ENCODE data around the gene FDXR.
"Not testable (repeated sequence)": the region's sequence is repeated elsewhere in the genome, so short reads cannot be mapped to it uniquely, and the experiment has no call there.

The FDXR gene, protein sequence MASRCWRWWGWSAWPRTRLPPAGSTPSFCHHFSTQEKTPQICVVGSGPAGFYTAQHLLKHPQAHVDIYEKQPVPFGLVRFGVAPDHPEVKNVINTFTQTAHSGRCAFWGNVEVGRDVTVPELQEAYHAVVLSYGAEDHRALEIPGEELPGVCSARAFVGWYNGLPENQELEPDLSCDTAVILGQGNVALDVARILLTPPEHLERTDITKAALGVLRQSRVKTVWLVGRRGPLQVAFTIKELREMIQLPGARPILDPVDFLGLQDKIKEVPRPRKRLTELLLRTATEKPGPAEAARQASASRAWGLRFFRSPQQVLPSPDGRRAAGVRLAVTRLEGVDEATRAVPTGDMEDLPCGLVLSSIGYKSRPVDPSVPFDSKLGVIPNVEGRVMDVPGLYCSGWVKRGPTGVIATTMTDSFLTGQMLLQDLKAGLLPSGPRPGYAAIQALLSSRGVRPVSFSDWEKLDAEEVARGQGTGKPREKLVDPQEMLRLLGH

DNA sequence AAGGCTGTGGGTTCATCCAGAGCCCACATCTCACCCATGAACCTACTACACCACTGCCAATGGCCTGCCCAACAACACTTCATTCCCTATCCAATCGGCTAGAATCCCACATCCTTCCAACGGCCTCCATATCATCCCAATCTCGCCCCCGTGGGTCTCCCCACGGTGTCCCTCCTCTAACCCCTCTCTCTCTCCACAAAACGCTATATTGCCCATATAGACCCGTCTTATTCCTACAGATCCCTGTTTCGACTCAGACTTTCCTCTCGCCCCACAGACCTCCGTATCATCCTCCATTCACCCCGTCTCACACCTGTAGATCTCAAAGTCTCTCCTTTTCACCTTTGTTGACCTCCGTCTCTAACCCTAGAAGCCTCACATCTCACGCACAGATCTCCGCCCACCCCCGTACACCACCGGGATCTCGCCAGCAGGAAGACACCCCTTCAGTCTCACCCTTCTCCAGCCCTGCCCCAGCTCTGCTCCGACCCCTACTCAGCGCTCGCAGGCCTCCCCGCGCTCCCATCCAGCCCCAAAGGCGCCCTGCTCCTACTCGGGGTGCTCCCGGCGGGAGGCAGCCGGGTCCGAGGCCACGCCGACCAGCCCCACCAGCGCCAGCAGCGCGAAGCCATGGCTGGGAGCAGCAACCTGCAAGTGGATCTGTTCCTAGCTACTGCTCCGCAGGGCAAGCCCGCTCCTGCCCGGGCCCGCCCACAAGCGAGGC is at the start of gene FDXR:
Gene FDXR (minus strand): TSS at position 682 of the 724 bp plus-strand sequence. CDS start 50 bp downstream, at position 632.
- no peak for DNase-seq

DNA sequence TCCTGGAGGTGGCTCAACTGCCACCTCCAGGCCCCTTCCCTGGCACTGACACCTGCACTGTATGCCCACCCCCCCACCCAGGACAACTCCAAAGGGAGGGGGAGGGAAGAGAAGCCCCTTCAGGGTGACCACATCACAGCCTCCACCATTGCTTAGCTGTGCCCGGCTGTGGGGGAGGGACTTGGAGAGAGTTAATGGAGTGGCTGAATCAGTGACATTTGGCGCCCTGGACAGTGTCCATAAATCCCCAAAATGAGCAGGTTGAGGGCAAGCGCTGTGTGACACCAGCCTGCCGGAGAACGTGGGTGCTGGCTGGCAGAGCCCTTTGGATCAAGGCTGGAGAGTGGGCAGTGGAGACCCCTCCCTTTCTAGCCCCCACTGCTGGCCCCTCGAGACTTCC is 49.4 kb upstream of the FDXR start:
- DNase-seq: no peak

DNA sequence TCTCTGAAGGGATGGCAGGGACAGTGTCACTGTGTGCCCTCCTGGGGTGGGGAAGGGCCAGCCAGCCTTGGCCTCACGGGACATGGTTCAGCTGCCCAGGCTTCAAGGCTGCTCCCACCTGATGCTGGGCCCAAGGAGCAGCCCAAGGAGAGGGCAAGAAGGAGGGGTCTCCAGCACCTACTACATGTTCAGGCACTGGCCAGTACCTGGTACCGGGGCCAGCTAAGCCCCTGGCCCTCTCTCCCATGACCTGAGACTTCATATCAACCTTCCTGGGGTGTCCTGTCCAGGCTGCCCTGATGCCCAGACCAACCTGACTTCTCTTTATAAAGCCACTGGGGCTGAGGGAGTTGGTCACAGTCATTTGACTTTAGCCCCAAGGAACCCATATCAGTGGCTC is 49.0 kb upstream of the FDXR start:
- DNase-seq: no peak

DNA sequence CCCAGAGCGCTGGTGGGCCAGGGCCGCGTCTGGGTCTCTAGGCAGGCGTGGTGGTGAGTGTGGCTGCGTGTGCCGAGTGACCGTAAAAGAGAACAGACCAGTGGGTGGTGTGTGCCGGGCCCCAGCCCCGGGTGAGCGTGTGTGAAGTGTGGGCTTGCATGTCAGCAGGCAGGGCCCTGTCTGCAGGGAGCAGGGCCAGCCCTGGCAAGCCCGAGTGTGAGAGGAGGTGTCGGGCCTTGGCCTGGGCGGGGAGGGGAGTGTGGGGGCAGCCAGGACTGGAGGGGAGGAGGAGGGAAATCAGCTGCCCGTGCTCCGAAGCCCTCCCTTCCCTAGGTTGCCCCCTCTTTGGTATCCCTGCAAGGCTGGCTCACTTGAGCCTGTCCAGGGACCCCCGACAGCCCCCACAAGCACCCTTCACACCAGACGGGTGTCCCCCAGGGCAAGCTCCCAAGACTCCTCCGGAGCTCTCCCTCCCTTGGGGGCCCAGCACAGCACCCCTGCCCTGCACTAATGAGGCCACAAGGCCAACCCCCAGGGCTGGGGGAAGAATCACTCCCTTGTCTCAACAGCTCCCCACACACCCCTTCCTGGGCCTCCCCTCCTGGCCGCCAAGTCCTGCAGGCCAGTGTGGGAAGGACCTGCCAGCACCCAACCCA is 48.4 kb upstream of the FDXR start:
- DNase-seq: no peak

DNA sequence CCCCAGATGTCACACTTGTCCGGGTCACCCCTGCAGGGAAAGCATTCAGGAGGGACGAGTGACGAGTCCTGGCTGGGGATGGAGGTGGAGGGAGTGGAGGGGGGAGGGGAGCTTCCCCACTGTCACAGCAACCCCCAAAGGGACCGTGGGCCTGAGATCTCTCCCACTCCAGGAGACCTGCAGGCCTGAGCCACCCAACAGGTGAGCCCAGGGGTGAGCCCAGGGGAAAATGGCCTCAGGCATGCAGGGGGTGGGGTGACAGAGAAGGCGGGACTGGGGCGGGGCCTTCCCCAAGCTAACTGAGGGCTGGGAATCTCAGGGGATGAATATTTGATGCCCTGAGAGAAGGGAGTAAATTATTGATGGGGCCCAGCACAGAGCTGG is 47.8 kb upstream of the FDXR start:
- DNase-seq: no peak

DNA sequence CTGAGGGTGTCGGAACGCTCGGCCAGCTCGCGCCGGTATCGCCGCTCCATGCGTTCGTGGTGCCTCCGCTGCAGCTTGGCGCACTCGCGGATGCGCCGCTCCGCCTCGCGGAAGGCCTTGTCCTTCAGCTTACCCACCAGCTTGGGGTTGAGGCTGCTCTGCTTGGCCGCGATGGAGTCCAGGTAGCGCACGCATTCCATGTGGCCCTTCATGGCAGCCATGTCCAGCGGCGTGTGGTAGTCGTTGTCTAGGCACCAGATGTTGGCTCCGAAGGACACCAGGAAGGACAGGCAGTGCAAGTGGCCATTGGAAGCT is 47.5 kb upstream of the FDXR start:
- no peak for DNase-seq

DNA sequence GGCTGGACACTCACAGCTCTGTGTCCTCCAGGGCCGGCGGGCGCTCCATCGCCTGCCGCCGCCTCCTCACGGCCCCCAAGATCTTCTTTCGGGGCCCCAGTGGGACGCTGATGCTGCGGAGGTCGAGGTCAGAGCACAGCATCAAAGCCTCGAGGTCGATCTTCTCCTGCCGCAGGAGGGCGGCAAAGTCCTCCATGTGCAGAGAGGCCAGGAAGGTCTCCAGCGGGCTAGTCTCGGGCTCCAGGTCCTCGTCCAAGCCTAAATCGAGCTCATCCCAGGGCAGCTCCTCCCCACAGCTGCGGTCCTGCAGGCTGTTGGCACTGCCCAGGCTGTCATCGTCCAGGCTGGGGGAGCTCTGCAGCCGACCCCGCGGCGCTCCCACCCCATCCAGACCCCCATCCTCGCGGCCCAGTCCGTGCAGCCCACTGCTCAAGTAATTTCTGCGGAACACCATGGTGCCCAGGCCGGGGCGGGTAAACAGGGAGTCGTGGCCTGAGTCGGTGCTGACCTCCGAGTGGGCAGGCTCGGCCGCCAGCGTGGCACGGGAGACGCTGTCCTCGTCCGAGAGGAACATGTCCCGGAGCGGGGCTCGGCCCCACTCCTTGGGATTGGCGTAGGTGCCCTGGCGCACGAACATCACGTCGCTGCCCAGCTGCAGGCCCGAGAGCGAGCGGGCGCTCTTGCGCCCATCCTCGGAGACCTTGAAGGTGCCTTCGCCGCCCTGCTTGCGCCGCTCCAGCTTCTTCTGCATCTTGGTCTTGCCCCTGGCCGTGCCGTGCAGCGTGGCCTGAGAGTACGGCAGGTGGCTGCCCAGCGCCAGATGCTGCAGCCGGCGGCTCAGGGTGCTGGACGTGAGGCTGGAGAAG is 46.9 kb upstream of the FDXR start:
- DNase-seq: no peak

DNA sequence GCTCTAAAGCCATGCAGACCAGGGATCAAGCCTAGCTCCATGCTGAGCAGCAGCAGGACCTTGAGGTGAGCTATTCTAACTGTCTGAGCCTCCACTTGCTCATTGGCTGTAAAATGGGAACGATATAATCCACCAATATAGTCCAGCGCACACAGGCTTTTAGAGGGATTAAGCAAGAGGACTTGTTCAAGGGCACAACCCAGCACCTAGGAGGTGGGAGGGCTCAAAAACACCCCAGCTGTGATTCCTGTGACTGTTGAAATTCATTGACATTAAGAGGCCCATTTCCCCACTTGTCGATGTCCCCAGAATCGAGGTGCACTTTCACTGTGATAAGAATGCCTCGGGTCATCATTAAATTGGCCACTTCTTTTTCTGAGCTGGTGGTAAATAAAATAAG is 46.1 kb upstream of the FDXR start:
- no peak for DNase-seq

DNA sequence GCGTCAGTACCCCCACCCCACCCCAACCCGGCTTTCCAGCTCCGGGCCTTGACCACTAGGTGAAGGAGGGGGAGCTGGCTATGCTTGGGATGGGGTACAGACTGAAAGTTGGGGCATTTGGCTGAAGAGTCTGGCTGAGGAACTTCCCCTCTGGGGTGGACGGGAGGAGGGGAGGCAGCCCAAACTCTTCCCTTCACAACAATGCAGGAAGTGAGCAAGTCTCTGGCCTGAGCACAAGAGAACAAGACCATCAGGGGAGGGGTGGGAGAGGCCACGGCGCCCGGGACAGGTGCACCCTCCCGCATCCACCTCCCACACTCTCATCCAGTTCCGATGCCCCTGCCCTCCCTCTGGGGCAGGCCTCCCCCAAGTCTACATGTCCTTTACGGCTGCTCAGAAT is 44.6 kb upstream of the FDXR start:
- no peak for DNase-seq

DNA sequence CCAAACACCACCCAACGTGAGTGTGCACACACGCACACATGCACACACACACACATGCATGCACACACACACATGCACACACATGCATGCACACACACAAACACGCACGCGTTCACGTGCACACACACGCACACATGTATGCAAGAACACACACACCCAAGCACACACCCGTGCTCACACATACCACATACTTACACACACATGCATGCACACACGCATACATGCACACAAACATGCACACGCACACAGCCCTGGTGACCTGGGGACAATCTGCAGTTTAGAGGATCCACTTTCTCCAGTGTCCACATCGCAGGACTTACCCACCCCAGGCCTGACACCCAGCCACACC is 44.0 kb upstream of the FDXR start:
- DNase-seq: no peak

DNA sequence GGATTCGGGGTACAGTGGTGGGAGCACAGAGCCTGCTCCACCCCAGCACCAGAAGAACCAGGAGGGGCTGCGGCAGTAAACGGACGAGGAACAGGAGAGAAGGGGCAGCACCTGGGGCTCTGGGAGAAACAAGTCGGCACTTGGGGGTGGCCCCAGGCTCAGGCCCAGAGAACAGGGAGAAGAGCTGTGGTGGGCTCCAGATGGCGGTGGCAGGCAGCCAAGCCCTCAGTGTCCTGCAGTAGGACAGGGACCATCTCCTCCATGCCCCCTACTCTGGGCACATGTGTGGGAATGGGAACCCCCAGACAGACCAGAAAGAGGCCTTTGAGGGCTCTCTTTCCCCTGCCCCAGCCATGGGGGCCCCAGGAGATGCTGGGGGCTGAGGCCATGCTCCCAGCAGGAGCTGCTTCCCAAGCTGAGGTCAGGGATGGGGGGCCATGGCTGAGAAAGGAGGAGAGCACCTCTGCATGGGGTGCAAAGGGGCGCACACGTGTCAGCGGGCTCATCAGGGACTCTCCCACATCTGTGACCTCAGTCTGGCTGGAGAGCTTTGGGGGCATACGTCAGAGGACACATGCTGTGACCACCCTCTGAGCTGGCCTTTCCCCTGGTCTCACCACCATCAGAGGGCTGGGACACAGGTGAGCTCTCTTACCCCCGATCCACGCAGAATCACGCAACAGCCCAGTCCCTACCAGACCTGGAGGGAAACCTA is 43.5 kb upstream of the FDXR start:
- DNase-seq: no peak

DNA sequence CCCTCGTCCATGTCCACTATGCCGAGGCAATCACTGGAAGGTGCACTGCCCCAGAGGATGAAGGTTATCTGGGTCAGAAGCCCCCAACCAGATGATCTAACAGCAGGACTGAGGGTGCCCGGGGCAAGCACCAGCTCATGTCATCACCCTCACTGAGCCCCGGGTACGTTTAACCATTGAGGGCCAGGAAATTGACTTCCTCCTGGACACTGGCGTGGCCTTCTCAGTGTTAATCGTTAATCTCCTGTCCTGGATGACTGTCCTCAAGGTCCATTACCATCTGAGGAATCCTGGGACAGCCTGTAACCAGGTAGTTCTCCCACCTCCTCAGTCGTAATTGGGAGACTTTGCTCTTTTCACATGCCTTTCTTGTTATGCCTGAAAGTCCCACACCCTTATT is 38.6 kb upstream of the FDXR start:
- DNase-seq: not testable (repeated sequence)

DNA sequence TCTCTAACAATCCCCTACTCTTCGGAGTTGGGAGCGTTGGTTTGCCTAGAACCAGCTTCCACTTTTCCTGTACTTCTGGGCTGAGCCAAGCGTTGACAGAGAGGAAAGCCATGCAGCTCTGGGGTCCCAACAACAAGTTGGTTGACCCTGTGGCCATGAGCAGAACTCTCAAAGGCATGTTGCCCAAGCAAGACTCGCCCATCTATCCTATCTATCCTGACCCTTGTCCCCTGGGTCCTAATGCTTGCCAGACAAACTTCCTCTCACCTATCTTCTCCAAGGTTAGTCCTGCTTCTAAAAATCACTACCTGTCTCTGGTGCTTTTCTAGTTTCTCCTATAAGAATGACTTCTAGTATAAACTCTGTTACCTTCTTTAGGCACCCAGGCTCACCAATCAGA is 36.3 kb upstream of the FDXR start:
- DNase-seq: not testable (repeated sequence)

DNA sequence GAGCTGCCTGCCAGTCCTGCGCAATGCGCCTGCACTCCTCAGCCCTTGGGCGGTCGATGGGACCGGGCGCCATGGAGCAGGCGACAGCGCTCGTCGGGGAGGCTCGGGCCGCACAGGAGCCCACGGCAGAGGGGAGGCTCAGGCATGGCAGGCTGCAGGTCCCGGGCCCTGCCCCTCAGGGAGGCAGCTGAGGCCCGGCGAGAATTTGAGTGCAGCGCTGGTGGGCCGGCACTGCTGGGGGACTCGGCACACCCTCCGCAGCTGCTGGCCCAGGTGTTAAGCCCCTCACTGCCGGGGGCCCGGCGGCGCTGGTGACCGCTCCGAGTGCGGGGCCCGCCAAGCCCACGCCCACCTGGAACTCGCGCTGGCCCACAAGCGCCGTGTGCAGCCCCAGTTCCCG is 34.2 kb upstream of the FDXR start:
- no peak for DNase-seq

DNA sequence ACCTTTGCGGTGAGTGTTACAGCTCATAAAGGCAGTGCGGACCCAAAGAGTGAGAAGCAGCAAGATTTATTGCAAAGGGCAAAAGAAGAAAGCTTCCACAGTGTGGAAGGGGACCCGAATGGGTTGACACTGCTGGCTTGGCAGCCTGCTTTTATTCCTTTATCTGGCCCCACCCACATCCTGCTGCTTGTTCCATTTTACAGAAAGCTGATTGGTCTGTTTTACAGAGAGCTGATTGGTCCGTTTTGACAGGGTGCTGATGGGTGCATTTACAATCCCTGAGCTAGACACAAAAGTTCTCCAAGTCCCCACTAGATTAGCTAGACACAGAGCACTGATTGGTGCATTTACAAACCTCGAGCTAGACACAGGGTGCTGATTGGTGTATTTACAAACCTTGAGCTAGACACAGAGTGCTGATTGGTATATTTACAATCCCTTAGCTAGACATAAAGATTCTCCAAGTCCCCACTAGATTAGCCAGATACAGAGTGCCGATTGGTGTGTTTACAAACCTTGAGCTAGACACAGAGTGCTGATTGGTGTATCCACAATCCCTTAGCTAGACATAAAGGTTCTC is 33.5 kb upstream of the FDXR start:
- DNase-seq: not testable (repeated sequence)

DNA sequence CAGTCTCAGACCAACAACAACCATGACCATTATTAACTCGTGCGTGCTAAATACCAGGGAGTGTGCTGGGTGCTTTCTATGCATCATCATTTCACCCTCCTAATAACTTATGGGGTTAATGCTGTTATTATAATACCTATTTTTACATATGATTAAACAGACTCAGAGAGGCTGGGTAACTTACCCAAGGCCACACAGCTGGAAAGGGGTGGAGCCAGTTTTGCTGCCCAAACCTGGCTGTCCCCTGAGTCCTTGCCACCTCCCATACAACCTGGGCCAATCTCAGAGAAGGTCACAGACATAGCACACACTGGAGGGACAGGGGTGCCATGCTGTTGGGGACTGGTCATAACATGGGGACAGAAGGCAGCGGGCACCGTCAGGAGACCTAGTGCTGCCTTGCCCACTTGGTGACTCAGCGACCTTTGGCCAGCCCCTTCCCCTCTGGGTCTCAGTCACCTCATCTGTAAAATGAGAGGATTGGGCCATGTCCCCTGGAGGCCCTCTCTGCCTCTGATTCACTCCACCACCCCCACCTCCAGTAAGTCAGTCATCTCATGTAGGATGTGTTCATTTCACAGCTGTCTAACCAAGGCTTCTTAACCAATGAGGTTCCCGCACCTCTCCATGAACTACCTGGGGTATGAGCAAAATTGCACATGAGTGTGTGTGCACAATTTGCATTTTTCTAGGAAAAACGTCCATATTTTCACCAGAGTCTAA is 32.1 kb upstream of the FDXR start:
- DNase-seq: no peak

DNA sequence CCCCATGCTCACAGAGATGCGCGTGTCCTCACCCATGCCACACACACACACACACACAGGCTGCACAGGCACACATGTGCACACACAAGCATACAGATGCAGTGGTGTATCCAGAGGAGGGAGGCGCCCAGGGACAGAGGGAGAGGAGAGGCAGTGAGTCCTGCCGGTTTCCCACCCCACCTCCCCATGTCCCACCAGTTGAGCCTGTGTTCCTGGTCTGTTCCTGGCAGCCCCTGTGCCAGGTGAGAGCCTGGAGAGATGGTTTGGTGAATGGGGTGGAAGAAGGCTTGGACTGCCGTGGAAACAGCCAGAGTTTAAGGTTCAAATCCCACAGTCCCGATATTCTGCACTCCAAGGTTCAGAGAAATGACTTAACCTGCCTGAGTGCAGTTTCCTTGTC is 30.9 kb upstream of the FDXR start:
- no peak for DNase-seq

DNA sequence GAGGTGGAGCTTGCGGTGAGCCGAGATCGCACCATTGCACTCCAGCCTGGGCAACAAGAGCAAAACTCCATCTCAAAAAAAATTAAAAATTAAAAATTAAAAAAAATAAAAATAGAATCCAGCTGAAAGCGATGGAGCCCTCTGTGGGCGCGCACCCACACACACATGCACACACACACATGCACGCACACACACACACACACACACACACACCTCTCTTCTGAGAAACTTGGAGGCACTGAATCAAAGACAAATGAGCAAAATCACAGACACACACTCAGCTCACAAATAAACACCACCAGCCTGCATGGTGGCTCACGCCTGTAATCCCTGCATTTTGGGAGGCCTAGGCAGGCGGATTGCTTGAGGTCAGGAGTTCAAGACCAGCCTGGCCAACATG is 30.2 kb upstream of the FDXR start:
- no peak for DNase-seq

DNA sequence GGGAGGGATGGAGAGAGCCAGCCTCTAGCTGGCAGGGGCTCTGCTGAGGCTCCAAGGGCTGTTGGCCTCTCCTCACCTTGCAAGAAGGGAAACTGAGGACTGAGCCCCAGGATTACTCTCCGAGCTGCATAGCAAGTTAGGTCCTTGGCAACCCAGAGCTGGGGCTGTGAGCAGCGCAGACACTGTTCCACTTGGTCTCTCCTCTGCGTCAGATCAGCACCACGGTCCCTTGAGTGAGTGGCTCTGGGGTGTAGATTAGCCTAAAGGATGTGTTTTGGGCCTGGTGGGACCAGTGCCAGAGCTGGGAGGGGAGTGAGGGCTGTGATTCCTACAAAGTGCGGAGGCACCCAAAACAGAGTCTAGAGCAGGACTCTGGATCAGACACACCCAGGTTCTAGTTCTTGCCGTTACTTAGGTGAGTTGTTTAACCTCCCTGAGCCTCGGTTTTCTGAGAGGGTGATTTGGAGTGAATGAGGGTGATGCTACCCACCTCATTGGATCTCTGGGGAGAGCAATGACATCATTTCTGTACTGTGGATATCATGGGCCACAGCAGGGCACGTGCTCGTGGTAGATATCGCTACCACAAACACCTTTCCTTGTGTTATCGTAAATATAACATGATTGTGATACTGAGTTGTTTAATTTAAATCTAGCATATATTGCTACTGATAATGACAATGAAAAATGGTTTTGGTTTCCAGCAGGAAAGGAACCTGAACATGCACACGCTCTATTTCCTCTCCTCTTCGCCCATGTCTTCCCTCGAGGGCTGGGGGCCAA is 28.8 kb upstream of the FDXR start:
- DNase-seq: no peak

DNA sequence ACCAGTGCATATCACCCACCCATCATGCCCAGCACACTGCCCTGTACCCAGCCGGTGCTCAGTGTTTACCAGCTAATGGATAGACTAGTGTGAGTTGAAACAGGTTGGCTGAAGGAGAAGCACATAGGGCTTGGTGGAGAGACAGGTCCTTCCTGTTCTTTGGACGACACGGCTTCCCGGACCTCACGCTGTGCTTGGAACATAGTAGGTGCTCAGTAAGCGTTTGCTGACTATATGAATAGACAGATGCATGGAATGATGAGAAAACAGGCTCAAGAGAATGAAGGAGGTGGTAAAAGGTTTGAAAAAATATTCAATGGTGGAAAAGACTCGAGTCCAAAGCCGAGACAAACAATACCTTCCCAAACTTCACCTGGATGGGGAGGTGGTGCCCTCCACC is 27.4 kb upstream of the FDXR start:
- no peak for DNase-seq

Measured in NCI-H1048 (cell line).